SK-N-SH treated with all-trans-retinoic acid at 6 μM for 48 hours (cell line): ENCODE data around the gene PCLO.

ENCODE experiments used
- ATAC-seq: fragments of 200-7000 bp; cut with Tn5 transposase; 3 replicates; pipeline ENCODE4 v1.9.1; 2020; ENCODE audit warnings: mild to moderate bottlenecking, moderate library complexity
- ARNTL ChIP-seq: fragments of 450-650 bp; formaldehyde crosslinking; IDR thresholded peaks from 2 replicates; pipeline ENCODE4 v1.5.0; 2020; ENCODE audit warnings: low read depth, mild to moderate bottlenecking, moderate library complexity, borderline replicate concordance
- BACH2 ChIP-seq: fragments of 250-450 bp; sonication (Bioruptor Pico); IDR thresholded peaks from 2 replicates; pipeline ENCODE4 v1.9.0; 2021; ENCODE audit warnings: mild to moderate bottlenecking, borderline replicate concordance
- CREB5 ChIP-seq: fragments of 250-450 bp; sonication (Bioruptor Pico); IDR thresholded peaks from 2 replicates; pipeline ENCODE4 v1.5.1; 2020; ENCODE audit warnings: low read depth, mild to moderate bottlenecking, moderate library complexity
- CSDC2 ChIP-seq: fragments of 250-450 bp; sonication (Bioruptor Pico); IDR thresholded peaks from 2 replicates; pipeline ENCODE4 v1.5.0; 2020; ENCODE audit warnings: mild to moderate bottlenecking, moderate library complexity
- ESRRG ChIP-seq: fragments of 250-450 bp; sonication (Bioruptor Pico); IDR thresholded peaks from 2 replicates; pipeline ENCODE4 v1.6.1; 2021; ENCODE audit warnings: mild to moderate bottlenecking
- GLIS3 ChIP-seq: fragments of 250-450 bp; sonication (Bioruptor Pico); IDR thresholded peaks from 2 replicates; pipeline ENCODE4 v1.5.0; 2020; ENCODE audit warnings: mild to moderate bottlenecking, moderate library complexity
- ISL1 ChIP-seq: fragments of 250-450 bp; sonication (Bioruptor Pico); IDR thresholded peaks from 2 replicates; pipeline ENCODE4 v2.1.2; 2022; ENCODE audit warnings: mild to moderate bottlenecking, moderate library complexity
- OSR1 ChIP-seq: fragments of 250-450 bp; sonication (Bioruptor Pico); IDR thresholded peaks from 2 replicates; pipeline ENCODE4 v1.8.0; 2022; ENCODE audit warnings: moderate library complexity, mild to moderate bottlenecking, inconsistent platforms
- PATZ1 ChIP-seq: fragments of 250-450 bp; sonication (Bioruptor Pico); IDR thresholded peaks from 2 replicates; pipeline ENCODE4 v1.8.0; 2020; ENCODE audit warnings: mild to moderate bottlenecking, moderate library complexity, borderline replicate concordance
- POU6F1 ChIP-seq: fragments of 250-450 bp; sonication (Bioruptor Pico); IDR thresholded peaks from 2 replicates; pipeline ENCODE4 v1.8.0; 2021; ENCODE audit warnings: low read depth, mild to moderate bottlenecking, moderate library complexity, borderline replicate concordance
- RARB ChIP-seq: fragments of 250-450 bp; sonication (Bioruptor Pico); IDR thresholded peaks from 2 replicates; pipeline ENCODE4 v1.8.0; 2021; ENCODE audit warnings: mild to moderate bottlenecking, moderate library complexity
- SNAI2 ChIP-seq: fragments of 250-450 bp; sonication (Bioruptor Pico); IDR thresholded peaks from 2 replicates; pipeline ENCODE4 v1.5.0; 2020; ENCODE audit warnings: mild to moderate bottlenecking, moderate library complexity
- TCF4 ChIP-seq: fragments of 250-450 bp; sonication (Bioruptor Pico); IDR thresholded peaks from 2 replicates; pipeline ENCODE4 v1.8.0; 2021; ENCODE audit warnings: mild to moderate bottlenecking, moderate library complexity, borderline replicate concordance
- TOX ChIP-seq: fragments of 250-450 bp; sonication (Bioruptor Pico); IDR thresholded peaks from 2 replicates; pipeline ENCODE4 v1.8.0; 2021; ENCODE audit warnings: mild to moderate bottlenecking, moderate library complexity, borderline replicate concordance
- TSHZ2 ChIP-seq: fragments of 250-450 bp; sonication (Bioruptor Pico); IDR thresholded peaks from 2 replicates; pipeline ENCODE4 v1.5.0; 2020; ENCODE audit warnings: mild to moderate bottlenecking, moderate library complexity
- ZC3H10 ChIP-seq: fragments of 250-450 bp; sonication (Bioruptor Pico); IDR thresholded peaks from 2 replicates; pipeline ENCODE4 v1.5.1; 2021; ENCODE audit warnings: mild to moderate bottlenecking, moderate library complexity
- ZFP3 ChIP-seq: fragments of 250-450 bp; sonication (Bioruptor Pico); IDR thresholded peaks from 2 replicates; pipeline ENCODE4 v1.5.0; 2020; ENCODE audit warnings: mild to moderate bottlenecking, moderate library complexity
- ZFP30 ChIP-seq: fragments of 450-650 bp; formaldehyde crosslinking; IDR thresholded peaks from 2 replicates; pipeline ENCODE4 v1.5.0; 2022; ENCODE audit warnings: mild to moderate bottlenecking, moderate library complexity
- ZNF565 ChIP-seq: fragments of 450-650 bp; formaldehyde crosslinking; conservative IDR thresholded peaks from 2 replicates; pipeline ENCODE4 v1.5.0; 2020; ENCODE audit warnings: low read depth, mild to moderate bottlenecking, moderate library complexity
- ZNF70 ChIP-seq: fragments of 450-650 bp; formaldehyde crosslinking; IDR thresholded peaks from 2 replicates; pipeline ENCODE4 v1.5.0; 2020; ENCODE audit warnings: mild to moderate bottlenecking, moderate library complexity
- ZNF8 ChIP-seq: fragments of 450-650 bp; formaldehyde crosslinking; IDR thresholded peaks from 2 replicates; pipeline ENCODE4 v1.5.0; 2020; ENCODE audit warnings: mild to moderate bottlenecking, moderate library complexity

PCLO gene

GRCh38 chr7:83166781-83167180, 4.1 kb upstream of the PCLO start (continued):
- TF ChIP-seq TOX (CRISPR knock-in tag) (no peak), ZFP30 (no peak), RARB (CRISPR knock-in tag) (no peak), ARNTL (CRISPR knock-in tag) (no peak), BACH2 (CRISPR knock-in tag) (no peak), GLIS3 (CRISPR knock-in tag) (no peak), CREB5 (no peak)

GRCh38 chr7:83161899-83162401, 734 bp downstream of the PCLO start:
- TF ChIP-seq SNAI2 = no peak
- no peak for TF ChIP-seq POU6F1 (CRISPR knock-in tag)
- no peak for TF ChIP-seq GLIS3 (CRISPR knock-in tag)
- TF ChIP-seq ZNF70 (CRISPR knock-in tag) = no peak
- TF ChIP-seq CSDC2 (CRISPR knock-in tag) = no peak
- TF ChIP-seq ZFP30 = no peak
- no peak for TF ChIP-seq ISL1 (CRISPR knock-in tag)
- no peak for TF ChIP-seq ZNF8 (CRISPR knock-in tag)
- TF ChIP-seq OSR1 = no peak
- TF ChIP-seq ZFP3 = no peak
- TF ChIP-seq BACH2 (CRISPR knock-in tag) = no peak
- no peak for TF ChIP-seq ZC3H10 (CRISPR knock-in tag)
- peak; percentile 0 for ATAC-seq

- TF ChIP-seq ESRRG (CRISPR knock-in tag) = no peak
- TF ChIP-seq ZNF8 (CRISPR knock-in tag) = no peak
- TF ChIP-seq OSR1 = peak; percentile 70; the same call in 1 of the 2 replicates
- no peak for TF ChIP-seq SNAI2
- TF ChIP-seq TSHZ2 (CRISPR knock-in tag) = no peak
- TF ChIP-seq ARNTL (CRISPR knock-in tag) = no peak
- TF ChIP-seq TCF4 (CRISPR knock-in tag) = no peak
- peak; percentile 51; the same call in 1 of the 2 replicates for TF ChIP-seq ZFP3
- 0 out of 2 replicates have a peak, but pooled peaks have one; percentile 41 for TF ChIP-seq ZNF565 (CRISPR knock-in tag)
- no peak for TF ChIP-seq BACH2 (CRISPR knock-in tag)
- TF ChIP-seq ZC3H10 (CRISPR knock-in tag) = 0 out of 2 replicates have a peak, but pooled peaks have one; percentile 23
- TF ChIP-seq ZNF70 (CRISPR knock-in tag) = no peak
- TF ChIP-seq PATZ1 (CRISPR knock-in tag) = no peak
- TF ChIP-seq POU6F1 (CRISPR knock-in tag) = no peak
- TF ChIP-seq CSDC2 (CRISPR knock-in tag) = 0 out of 2 replicates have a peak, but pooled peaks have one; percentile 63
- TF ChIP-seq TOX (CRISPR knock-in tag) = no peak
These were observed 1.5 kb downstream of the PCLO start for GRCh38 chr7:83161186-83161585.

More at GRCh38 chr7:83161186-83161585, 1.5 kb downstream of the PCLO start:
- ATAC-seq = no peak
